MM.1S (cell line): ENCODE data around the gene RPL12.

Experiments
- DNase-seq: peaks from one replicate; pipeline ENCODE4 v3.0.0-alpha.2; 2015
- H2AFZ ChIP-seq: fragments of 300-600 bp; sonication (generic); 2 replicates; pipeline ENCODE4 v1.6.0; 2016; ENCODE audit warnings: antibody characterized with exemption, low read length
- H3F3A ChIP-seq: fragments of 300-600 bp; sonication (generic); 2 replicates; pipeline ENCODE4 v1.6.1; 2016; ENCODE audit warnings: mild to moderate bottlenecking, antibody characterized with exemption, low read length, moderate library complexity, mixed read lengths; ENCODE audit not compliant: insufficient read depth
- H3K27ac ChIP-seq: fragments of 300-600 bp; sonication (generic); 2 replicates; pipeline ENCODE4 v1.5.1; 2016; ENCODE audit warnings: mild to moderate bottlenecking, low read length
- H3K27me3 ChIP-seq: fragments of 300-600 bp; sonication (generic); replicated peaks from 2 replicates; pipeline ENCODE4 v1.6.0; 2016; ENCODE audit warnings: low read length; ENCODE audit not compliant: insufficient read depth
- H3K36me3 ChIP-seq: fragments of 300-600 bp; sonication (generic); replicated peaks from 2 replicates; pipeline ENCODE4 v1.6.1; 2016; ENCODE audit warnings: mild to moderate bottlenecking, low read length, mixed read lengths; ENCODE audit not compliant: insufficient read depth
- H3K4me1 ChIP-seq: fragments of 300-600 bp; sonication (generic); 2 replicates; pipeline ENCODE4 v1.6.1; 2016; ENCODE audit warnings: low read length, mixed read lengths
- H3K4me2 ChIP-seq: fragments of 300-600 bp; sonication (generic); 2 replicates; pipeline ENCODE4 v1.6.0; 2016; ENCODE audit warnings: low read depth, low read length
- H3K4me3 ChIP-seq: fragments of 300-600 bp; sonication (generic); 2 replicates; pipeline ENCODE4 v1.5.1; 2016; ENCODE audit warnings: low read length, mixed read lengths
- H3K79me2 ChIP-seq: fragments of 300-600 bp; sonication (generic); 2 replicates; pipeline ENCODE4 v1.6.1; 2016; ENCODE audit warnings: mixed run types, low read length, mixed read lengths
- H3K9ac ChIP-seq: fragments of 300-600 bp; sonication (generic); 2 replicates; pipeline ENCODE4 v1.6.1; 2016; ENCODE audit warnings: low read length, mixed read lengths
- H3K9me2 ChIP-seq: fragments of 300-600 bp; sonication (generic); replicated peaks from 2 replicates; pipeline ENCODE4 v1.6.1; 2016; ENCODE audit warnings: mild to moderate bottlenecking, low read length, mixed read lengths; ENCODE audit not compliant: insufficient read depth
- H3K9me3 ChIP-seq: fragments of 300-600 bp; sonication (generic); replicated peaks from 2 replicates; pipeline ENCODE4 v1.6.1; 2016; ENCODE audit warnings: mild to moderate bottlenecking, low read length, mixed read lengths; ENCODE audit not compliant: insufficient read depth
- H4K20me1 ChIP-seq: fragments of 300-600 bp; sonication (generic); 2 replicates; pipeline ENCODE4 v1.6.1; 2016; ENCODE audit warnings: mild to moderate bottlenecking, low read length, moderate library complexity, mixed read lengths; ENCODE audit not compliant: insufficient read depth
- EZH2 ChIP-seq: fragments of 300-600 bp; sonication (generic); optimal IDR thresholded peaks from 2 replicates; pipeline ENCODE3; 2017; ENCODE audit warnings: low read depth, mild to moderate bottlenecking, antibody characterized with exemption, low read length, mixed read lengths
- EZH2phosphoT487 ChIP-seq: fragments of 300-600 bp; sonication (generic); IDR thresholded peaks from 2 replicates; pipeline ENCODE4 v1.6.1; 2018; ENCODE audit warnings: antibody characterized with exemption, low read length
- TF ChIP-seq, protein P1 (sequence below): fragments of 300-600 bp; sonication (generic); IDR thresholded peaks from 2 replicates; pipeline ENCODE4 v1.5.1; 2016; ENCODE audit warnings: antibody characterized with exemption, low read length, mixed read lengths

Gene RPL12

DNA sequence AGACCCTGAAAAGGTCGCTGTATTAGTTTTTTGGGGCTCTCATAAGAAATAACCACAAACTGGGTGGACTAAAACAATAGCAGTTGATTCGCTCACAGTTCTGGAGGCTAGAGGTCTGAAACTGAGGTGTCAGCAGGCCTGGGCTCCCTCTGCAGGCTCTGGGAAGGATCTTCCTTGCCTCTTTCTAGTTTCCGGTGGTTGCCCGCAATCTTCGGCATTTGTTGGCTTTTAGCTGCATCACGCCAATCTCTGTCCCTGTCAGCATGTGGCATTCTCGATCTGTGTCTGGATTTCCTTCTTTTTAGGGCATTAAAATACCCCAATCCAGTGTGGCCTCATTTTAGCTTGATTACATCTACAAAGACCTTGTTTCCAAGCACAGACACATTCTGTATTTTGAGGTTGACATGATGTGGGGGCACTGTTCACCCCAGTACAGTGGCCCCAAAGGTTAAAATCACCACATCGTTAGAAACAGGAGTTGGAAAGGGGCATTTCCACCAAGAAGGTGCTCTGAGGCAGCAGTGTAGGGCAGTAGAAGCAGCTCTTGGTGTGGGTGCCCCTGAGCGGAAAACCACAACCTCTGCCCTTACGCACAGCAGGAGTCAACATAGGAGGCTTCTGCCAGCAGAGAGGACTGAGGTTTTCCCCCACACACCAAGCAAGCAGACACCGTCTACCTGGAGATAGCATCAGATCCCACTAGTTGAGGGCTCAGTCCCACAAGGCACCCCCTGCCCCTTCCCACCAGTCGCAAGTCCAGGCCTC is 13.5 kb downstream of the RPL12 start:
- no peak overlapping the region for H3K4me2 ChIP-seq
- TF ChIP-seq, protein P1, sequence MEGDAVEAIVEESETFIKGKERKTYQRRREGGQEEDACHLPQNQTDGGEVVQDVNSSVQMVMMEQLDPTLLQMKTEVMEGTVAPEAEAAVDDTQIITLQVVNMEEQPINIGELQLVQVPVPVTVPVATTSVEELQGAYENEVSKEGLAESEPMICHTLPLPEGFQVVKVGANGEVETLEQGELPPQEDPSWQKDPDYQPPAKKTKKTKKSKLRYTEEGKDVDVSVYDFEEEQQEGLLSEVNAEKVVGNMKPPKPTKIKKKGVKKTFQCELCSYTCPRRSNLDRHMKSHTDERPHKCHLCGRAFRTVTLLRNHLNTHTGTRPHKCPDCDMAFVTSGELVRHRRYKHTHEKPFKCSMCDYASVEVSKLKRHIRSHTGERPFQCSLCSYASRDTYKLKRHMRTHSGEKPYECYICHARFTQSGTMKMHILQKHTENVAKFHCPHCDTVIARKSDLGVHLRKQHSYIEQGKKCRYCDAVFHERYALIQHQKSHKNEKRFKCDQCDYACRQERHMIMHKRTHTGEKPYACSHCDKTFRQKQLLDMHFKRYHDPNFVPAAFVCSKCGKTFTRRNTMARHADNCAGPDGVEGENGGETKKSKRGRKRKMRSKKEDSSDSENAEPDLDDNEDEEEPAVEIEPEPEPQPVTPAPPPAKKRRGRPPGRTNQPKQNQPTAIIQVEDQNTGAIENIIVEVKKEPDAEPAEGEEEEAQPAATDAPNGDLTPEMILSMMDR = no peak
- no peak for TF ChIP-seq EZH2
- TF ChIP-seq EZH2phosphoT487 = no peak
- DNase-seq = no peak
- no peak overlapping the region for H3K9ac ChIP-seq
- H3K4me1 ChIP-seq = no peaks in the 10 kb centered on the region
- no peaks in the 10 kb centered on the region for H3K9me3 ChIP-seq
- H3K27me3 ChIP-seq = no peaks in the 10 kb centered on the region
- H3K4me3 ChIP-seq = no peak overlapping the region
- H3K79me2 ChIP-seq = peaks cover under 1% of the 10 kb centered on the region; the same call in 1 of the 2 replicates
- no peak overlapping the region for H2AFZ ChIP-seq
- H3K27ac ChIP-seq = no peak overlapping the region
- no peaks in the 10 kb centered on the region for H3F3A ChIP-seq
- H3K9me2 ChIP-seq = no peaks in the 10 kb centered on the region
- peaks cover 11% of the 10 kb centered on the region for H3K36me3 ChIP-seq
- no peaks in the 10 kb centered on the region for H4K20me1 ChIP-seq

GRCh38 chr9:127430415-127430814 is 20.8 kb downstream of the RPL12 start:
- H3K9me2 ChIP-seq = no peaks in the 10 kb centered on the region
- no peak overlapping the region for H3K4me3 ChIP-seq
- H3K4me2 ChIP-seq = no peak overlapping the region
- H2AFZ ChIP-seq = no peak overlapping the region
- H3K36me3 ChIP-seq = peaks cover 5% of the 10 kb centered on the region
- H3K9me3 ChIP-seq = no peaks in the 10 kb centered on the region
- 0 out of 2 replicates have a peak, but pooled peaks cover under 1% of the 10 kb centered on the region for H3K4me1 ChIP-seq
- H4K20me1 ChIP-seq = no peaks in the 10 kb centered on the region
- no peak for TF ChIP-seq EZH2
- TF ChIP-seq, protein P1 = no peak
- H3K27ac ChIP-seq = no peak overlapping the region
- no peaks in the 10 kb centered on the region for H3K27me3 ChIP-seq
- H3K79me2 ChIP-seq = peaks cover 37% of the 10 kb centered on the region
- no peak overlapping the region for H3K9ac ChIP-seq
- no peak for DNase-seq
- H3F3A ChIP-seq = no peaks in the 10 kb centered on the region

- no peaks in the 10 kb centered on the region; the same call in none of the 2 replicates for H3K36me3 ChIP-seq
- H3F3A ChIP-seq = 0 out of 2 replicates have a peak, but pooled peaks cover 4% of the 10 kb centered on the region
Measured at GRCh38 chr9:127428348-127428747, 22.9 kb downstream of the RPL12 start.

More at GRCh38 chr9:127428348-127428747, 22.9 kb downstream of the RPL12 start:
- H3K9me2 ChIP-seq = no peaks in the 10 kb centered on the region
- H3K4me1 ChIP-seq = 0 out of 2 replicates have a peak, but pooled peaks cover 5% of the 10 kb centered on the region
- no peak overlapping the region for H3K27ac ChIP-seq
- no peaks in the 10 kb centered on the region for H3K27me3 ChIP-seq
- H3K4me2 ChIP-seq = no peak overlapping the region
- H3K9me3 ChIP-seq = no peaks in the 10 kb centered on the region
- H2AFZ ChIP-seq = no peak overlapping the region
- TF ChIP-seq EZH2 = no peak
- TF ChIP-seq, protein P1 = no peak
- TF ChIP-seq EZH2phosphoT487 = no peak
- no peak for DNase-seq
- no peak overlapping the region for H3K4me3 ChIP-seq
- H3K79me2 ChIP-seq = peaks cover 53% of the 10 kb centered on the region
- H3K9ac ChIP-seq = no peak overlapping the region
- H4K20me1 ChIP-seq = no peaks in the 10 kb centered on the region
